ENCODE data around the gene SLC44A1.

The SLC44A1 gene

GRCh38 chr9:105485131-105485530, 240.7 kb downstream of the SLC44A1 start:
- DNase-seq: peak; percentile 31 to 65

All from inflammatory macrophage treated with lipopolysaccharide for 1 hour (primary cell).